ENCODE results near the gene INPP5A. TPM values are rescaled to one million over a fixed set of nuclear protein-coding genes. Genes with fewer than 3 reads are reported as not detected.

The INPP5A gene
- total and polyA plus RNA-seq, 9 of the 15 experiments (the other 6 are each of a cell fraction or from before 2014, with no cell fraction given) = 0.66 to 11.6 (median 7.7) TPM

DNA sequence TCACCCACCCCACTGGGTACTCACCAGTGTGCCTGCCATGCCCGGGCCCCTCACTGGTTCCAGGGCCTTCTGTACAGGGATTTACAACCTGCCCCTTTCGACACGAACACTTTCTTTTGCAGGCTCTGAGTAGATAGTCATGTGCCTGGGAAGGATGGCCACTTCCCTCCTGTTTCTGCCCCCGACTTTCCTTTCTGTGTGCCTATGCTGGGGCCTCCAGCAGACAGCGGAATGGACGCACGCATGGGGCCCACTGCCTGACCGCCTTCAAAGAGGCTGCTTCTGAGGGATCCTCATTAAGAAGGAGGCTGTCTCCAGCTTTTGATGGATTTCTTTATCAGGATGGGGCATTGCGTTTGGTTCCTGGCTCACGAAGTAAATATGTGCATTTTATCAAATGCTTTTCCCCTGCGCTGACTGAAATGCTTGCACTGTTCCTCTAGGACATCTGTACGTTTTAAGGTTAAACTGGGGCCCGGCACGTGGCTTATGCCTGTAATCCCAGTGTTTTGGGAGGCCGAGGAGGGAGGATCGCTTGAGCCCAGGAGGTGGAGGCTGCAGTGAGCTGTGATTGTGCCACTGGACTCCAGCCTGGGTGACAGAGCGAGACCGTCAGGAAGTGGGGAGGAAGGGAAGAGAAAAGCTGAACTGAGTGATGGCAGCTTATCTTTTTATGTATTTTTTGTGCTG is 277.7 kb downstream of the INPP5A start:
- Histone ChIP-seq H3K4me3 (no peak overlapping the region), H3K79me2 (ENCODE audit: control insufficient read depth, insufficient read depth, low read length) (no peaks in the 10 kb centered on the region), H4K20me1 (replicated peaks; ENCODE audit: control insufficient read depth, insufficient read depth, low read length) (no peaks in the 10 kb centered on the region), H3K36me3 (ENCODE audit: control insufficient read depth, insufficient read depth, low read length) (no peaks in the 10 kb centered on the region), H3K27ac (ENCODE audit: extremely low read depth, low read depth, low read length) (no peak overlapping the region), H3K4me2 (ENCODE audit: insufficient read depth, low read length) (no peak overlapping the region), H2AFZ (ENCODE audit: low read depth, low read length) (no peak overlapping the region), H3K4me1 (replicated peaks in 1 of 2; ENCODE audit: control insufficient read depth in 2 of 2, insufficient read depth in 2 of 2, low read length in 2 of 2) (peaks cover 0 to 13% of the 10 kb centered on the region in 2 experiments; a peak in 1 of 5 replicates), H3K27me3 (ENCODE audit: control insufficient read depth in 2 of 2, insufficient read depth in 2 of 2, low read length in 2 of 2) (peaks cover 13 to 32% of the 10 kb centered on the region in 2 experiments; a peak in 3 of 5 replicates), H3K9me3 (replicated peaks; ENCODE audit: control insufficient read depth, insufficient read depth, low read depth, low read length) (no peaks in the 10 kb centered on the region), H3K9me1 (ENCODE audit: control insufficient read depth, insufficient read depth, low read length) (no peaks in the 10 kb centered on the region), H3K9ac (ENCODE audit: insufficient read depth in 1 of 2, low read depth in 2 of 2, low read length in 2 of 2) (no peak overlapping the region)
- CTCF ChIA-PET (ENCODE audit: low intra/inter-chr PET ratio) = interaction anchor here (0.6 kb wide), 1 partner anchor 67 kb away, joined by 3 read pairs; no protein-coding TSS in a partner anchor
- DNase-seq (ENCODE audit: extremely low read depth in 1 of 4, low spot score in 3 of 4) (no peak), FAIRE-seq (no peak), ATAC-seq (no peak)
- POLR2A ChIA-PET = no interaction called here
- 14% methylated on average over 16 of the region's 18 CpGs for WGBS (ENCODE audit: insufficient coverage, low coverage, missing lambda C conversion rate)
- BruUV-seq (replicated peaks) = no TSS peak
- in situ Hi-C loops (cut with MboI) (no loop called here), intact Hi-C loops (cut with micrococcal nuclease) (no loop called here)
- no peak for TF ChIP-seq JUNB (CRISPR knock-in tag; conservative IDR thresholded peaks at IDR 0.05)
- TF ChIP-seq, protein P1, sequence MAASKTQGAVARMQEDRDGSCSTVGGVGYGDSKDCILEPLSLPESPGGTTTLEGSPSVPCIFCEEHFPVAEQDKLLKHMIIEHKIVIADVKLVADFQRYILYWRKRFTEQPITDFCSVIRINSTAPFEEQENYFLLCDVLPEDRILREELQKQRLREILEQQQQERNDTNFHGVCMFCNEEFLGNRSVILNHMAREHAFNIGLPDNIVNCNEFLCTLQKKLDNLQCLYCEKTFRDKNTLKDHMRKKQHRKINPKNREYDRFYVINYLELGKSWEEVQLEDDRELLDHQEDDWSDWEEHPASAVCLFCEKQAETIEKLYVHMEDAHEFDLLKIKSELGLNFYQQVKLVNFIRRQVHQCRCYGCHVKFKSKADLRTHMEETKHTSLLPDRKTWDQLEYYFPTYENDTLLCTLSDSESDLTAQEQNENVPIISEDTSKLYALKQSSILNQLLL (CRISPR knock-in tag; IDR thresholded peaks at IDR 0.05; ENCODE audit: borderline replicate concordance) = no peak
- no peak for TF ChIP-seq DPF2 (IDR thresholded peaks at IDR 0.05)
- TF ChIP-seq NR2C1 (IDR thresholded peaks at IDR 0.05) = no peak
- TF ChIP-seq NR2C1 (tag; IDR thresholded peaks at IDR 0.05) = no peak
- TF ChIP-seq NFIX (CRISPR knock-in tag; IDR thresholded peaks at IDR 0.05; ENCODE audit: low read depth) = no peak
- TF ChIP-seq, protein P2, sequence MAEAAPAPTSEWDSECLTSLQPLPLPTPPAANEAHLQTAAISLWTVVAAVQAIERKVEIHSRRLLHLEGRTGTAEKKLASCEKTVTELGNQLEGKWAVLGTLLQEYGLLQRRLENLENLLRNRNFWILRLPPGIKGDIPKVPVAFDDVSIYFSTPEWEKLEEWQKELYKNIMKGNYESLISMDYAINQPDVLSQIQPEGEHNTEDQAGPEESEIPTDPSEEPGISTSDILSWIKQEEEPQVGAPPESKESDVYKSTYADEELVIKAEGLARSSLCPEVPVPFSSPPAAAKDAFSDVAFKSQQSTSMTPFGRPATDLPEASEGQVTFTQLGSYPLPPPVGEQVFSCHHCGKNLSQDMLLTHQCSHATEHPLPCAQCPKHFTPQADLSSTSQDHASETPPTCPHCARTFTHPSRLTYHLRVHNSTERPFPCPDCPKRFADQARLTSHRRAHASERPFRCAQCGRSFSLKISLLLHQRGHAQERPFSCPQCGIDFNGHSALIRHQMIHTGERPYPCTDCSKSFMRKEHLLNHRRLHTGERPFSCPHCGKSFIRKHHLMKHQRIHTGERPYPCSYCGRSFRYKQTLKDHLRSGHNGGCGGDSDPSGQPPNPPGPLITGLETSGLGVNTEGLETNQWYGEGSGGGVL (CRISPR knock-in tag; IDR thresholded peaks at IDR 0.05) = no peak
- TF ChIP-seq SMAD2 (IDR thresholded peaks at IDR 0.05; ENCODE audit: low read depth, low read length) = no peak
- no peak for TF ChIP-seq SLC30A9 (CRISPR knock-in tag; IDR thresholded peaks at IDR 0.05)
- no peak for TF ChIP-seq ZNF316 (IDR thresholded peaks at IDR 0.05)
- no peak for TF ChIP-seq ZZZ3 (IDR thresholded peaks at IDR 0.05)
- TF ChIP-seq JUN (IDR thresholded peaks at IDR 0.05; ENCODE audit: borderline replicate concordance, low read depth, low read length) = no peak
- TF ChIP-seq JUN (CRISPR knock-in tag; IDR thresholded peaks at IDR 0.05; ENCODE audit: borderline replicate concordance) = no peak
- TF ChIP-seq, protein P3, sequence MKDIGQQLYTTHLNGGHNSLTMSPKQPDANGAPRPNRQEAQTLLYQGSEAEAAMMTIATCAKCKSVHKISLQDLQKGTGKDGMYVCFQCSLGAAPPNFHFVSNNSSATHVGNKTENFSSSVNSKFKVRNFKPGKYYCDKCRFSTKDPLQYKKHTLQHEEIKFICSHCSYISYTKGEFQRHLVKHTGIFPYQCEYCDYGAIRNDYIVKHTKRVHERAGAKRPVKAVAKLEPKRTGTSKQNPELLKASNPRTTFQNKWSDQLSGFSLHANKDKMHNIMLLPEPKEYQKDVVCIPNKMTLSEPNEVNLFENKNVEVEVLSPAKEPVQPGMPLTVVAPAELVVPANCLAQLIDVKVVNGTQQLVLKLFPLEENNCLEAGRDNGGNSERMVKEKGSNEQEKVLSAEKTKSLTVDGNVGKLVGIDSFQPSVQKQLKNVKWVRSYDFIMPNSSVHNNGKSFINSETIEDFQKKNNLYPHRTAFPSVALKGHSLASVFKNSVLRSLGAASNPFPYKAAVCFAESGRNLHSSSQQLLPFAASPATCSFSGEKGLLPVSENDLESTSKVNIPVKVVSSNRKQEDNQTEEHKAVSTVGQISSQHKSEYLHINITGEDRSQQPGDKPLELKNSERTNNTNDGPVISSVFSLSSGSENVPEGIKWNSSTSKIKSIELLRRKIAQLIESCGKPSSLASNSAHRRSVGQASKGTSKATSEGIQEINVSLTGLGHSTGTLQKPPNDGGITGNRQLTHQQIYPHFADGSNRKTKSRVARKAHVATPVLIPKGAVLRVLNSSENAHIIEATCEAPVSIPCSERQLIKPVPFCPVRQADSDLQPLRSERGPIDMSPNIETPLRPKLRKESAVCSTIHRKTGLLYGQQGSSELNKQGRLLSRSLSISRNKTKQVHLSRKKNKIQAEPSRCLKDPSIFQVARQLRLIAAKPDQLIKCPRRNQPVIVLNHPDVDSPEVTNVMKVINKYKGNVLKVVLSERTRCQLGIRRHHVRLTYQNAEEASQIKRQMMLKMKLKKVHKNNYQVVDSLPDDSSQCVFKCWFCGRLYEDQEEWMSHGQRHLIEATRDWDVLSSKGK (CRISPR knock-in tag; IDR thresholded peaks at IDR 0.05) = no peak
- TF ChIP-seq SETDB1 (IDR thresholded peaks at IDR 0.05; ENCODE audit: low read length) = no peak

All from K562 (cell line).